ENCODE results near the gene FBXO45.

- TF ChIP-seq EZH2 (IDR thresholded peaks at IDR 0.05) (no peak), POLR2AphosphoS5 (IDR thresholded peaks at IDR 0.05; ENCODE audit: borderline replicate concordance, low read depth, low read length) (no peak)
These were observed 16.7 kb downstream of the FBXO45 start for GRCh38 chr3:196585044-196585757.

Measured in SK-N-MC (cell line).